Putamen (tissue), 1 donor: ENCODE measurements around the gene PCDH20.
"Not testable (repeated sequence)": the region's sequence is repeated elsewhere in the genome, so short reads cannot be mapped to it uniquely, and the experiment has no call there.

Source experiments
- DNase-seq: peaks from one replicate; pipeline ENCODE4 v3.0.0-alpha.2; 2016; ENCODE audit warnings: low spot score

The PCDH20 gene, protein sequence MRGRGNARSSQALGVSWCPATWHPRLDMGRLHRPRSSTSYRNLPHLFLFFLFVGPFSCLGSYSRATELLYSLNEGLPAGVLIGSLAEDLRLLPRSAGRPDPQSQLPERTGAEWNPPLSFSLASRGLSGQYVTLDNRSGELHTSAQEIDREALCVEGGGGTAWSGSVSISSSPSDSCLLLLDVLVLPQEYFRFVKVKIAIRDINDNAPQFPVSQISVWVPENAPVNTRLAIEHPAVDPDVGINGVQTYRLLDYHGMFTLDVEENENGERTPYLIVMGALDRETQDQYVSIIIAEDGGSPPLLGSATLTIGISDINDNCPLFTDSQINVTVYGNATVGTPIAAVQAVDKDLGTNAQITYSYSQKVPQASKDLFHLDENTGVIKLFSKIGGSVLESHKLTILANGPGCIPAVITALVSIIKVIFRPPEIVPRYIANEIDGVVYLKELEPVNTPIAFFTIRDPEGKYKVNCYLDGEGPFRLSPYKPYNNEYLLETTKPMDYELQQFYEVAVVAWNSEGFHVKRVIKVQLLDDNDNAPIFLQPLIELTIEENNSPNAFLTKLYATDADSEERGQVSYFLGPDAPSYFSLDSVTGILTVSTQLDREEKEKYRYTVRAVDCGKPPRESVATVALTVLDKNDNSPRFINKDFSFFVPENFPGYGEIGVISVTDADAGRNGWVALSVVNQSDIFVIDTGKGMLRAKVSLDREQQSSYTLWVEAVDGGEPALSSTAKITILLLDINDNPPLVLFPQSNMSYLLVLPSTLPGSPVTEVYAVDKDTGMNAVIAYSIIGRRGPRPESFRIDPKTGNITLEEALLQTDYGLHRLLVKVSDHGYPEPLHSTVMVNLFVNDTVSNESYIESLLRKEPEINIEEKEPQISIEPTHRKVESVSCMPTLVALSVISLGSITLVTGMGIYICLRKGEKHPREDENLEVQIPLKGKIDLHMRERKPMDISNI

DNA sequence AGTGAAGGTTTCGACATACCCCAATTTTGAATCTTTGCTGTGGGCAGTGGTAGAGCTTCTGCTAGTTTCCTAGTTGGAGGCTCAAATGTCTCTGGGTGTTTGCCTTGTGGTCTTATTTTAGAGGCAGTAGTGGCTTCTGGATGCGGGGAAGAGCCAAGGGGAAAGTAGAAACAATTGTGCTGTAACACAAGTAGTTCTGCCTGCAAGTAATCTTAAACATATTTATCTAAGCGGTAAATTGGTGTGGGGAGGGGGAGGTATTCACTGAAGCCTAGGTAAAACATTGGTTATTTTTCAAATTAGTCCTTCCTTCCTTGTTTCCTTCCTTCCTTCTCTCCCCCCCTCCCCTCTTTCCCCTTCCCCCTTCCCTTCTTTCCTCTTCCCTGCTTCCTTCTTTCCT, at the start of gene PCDH20:
Gene PCDH20, minus strand, starts transcription at position 101 of the 400 bp plus-strand sequence. CDS start 691 bp downstream, outside the sequence.
- DNase-seq, result no peak

DNA sequence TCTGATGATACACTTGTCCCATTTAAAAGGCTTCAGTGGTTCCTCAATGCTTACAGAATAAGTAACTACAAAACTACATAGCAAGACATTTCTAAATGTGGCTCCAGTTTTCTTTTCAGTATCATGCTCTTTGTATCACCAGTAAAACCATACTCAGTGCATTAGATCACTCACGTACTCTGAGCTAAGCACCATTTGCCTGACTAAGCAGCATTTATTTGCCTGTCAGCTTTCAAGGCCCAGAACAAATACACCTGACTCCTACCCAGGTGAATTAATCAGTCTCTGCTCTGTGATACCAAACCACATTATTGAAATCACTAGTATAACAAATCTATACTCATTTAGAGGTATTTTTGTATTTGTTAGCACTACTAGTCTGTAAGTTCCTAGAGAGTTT, 47.4 kb upstream of the PCDH20 start:
- DNase-seq, result no peak

DNA sequence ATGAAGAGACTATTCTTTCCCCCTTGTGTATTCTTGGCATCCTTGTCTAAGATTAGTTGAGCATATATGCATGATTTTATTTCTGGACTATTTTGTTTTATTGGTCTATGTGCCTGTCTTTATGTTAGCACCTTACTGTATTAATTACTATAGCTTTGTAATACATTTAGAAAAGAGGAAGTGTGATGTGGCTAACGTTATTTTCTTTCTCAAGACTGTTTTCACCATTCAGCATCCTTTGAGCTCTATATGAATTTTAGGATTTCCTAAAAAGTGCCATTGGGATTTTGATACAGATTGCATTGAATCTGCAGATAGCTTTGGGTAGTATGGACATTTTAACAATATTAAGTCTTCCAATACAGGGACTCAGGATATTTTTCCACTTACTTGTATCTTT, 37.5 kb upstream of the PCDH20 start:
- no peak for DNase-seq

DNA sequence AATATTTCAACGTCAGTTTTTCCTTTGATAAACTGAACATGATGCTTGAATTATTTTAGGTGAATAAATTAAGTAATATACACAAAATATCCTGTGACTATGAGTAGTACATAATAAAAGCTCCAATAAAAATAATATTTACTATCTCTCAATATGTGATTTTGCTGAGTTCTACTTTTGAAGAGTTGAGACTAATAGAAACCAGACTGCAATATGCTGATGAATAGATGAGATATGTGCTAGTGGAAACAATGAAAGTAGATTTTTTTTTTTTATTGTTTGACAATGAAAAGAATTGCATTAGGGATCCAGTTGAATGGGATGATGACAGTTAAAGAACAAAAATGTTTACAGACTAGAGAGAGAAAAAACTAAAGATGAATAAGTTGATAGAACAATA, 16.4 kb upstream of the PCDH20 start:
- DNase-seq, result no peak

DNA sequence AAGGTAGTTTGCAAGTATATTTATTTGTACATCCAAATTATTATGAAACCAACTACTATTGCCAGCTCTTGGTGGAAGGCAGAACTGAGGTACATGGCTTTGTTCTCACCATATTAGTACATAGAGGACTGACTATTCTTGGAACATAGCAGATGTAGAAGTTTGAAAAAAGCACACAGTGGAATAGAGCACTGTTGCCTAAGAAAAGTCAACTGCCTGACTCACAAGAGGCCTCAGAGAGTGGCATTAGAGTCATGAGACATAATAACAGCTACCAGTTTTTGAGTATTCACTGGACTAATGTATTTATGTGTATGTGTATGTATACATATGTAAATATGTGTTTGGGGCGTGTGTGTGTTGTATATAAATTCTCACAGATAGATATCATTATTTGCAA, 8.3 kb upstream of the PCDH20 start:
- DNase-seq, result no peak

DNA sequence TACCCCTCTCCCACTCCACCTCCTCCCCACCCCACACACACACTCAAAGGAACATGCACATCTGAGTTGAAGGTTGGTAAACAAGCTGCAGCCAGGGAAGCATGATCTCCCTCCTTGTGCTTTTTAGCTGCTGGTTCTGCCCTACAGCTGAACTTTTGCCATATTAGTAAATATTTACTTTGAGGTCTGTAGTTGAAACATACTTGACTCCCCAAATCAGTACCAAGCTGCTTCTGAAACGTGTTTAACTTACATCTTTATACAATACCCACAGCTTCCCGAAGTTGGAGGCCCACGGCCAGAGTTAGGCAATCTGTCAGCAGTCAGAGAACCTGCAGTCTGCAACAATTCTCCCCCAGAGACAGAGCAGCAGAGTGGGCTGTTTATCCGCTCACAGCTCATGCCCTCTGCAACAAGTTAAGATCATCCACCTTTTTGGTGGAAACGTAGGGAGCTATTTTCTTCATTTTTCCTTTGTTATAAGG, 1.5 kb upstream of the PCDH20 start:
- no peak for DNase-seq

DNA sequence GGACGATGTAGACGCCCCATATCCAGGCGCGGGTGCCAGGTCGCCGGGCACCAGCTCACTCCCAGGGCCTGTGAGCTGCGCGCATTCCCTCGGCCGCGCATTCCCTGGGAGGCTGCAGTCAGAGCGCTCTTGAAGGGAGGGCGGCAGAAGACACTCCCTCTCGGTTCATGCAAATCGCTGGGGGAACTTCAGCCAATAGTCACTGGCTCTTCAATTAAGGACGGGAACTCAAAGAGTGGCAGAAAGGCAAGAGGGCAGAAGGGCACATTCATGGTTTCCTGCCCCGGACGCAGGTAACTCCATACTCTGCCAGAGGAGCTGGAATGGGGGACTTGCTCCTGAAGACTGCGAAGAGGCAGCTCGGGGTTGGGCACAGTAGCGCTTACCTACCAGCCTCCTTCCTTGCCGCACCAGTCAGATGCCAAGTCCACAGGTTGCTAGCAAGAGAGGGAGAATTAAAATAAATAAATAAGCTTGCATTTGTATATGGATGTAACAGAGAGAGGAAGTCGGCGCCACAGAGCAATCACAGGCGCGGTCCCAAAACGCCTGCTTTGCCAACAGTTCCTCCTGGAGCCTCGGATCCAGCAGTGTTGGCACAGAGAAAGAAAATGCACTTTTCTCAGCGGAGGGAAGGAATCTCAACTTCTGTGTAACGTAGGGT, 459 bp downstream of the PCDH20 start:
- DNase-seq, result peak; percentile 59

DNA sequence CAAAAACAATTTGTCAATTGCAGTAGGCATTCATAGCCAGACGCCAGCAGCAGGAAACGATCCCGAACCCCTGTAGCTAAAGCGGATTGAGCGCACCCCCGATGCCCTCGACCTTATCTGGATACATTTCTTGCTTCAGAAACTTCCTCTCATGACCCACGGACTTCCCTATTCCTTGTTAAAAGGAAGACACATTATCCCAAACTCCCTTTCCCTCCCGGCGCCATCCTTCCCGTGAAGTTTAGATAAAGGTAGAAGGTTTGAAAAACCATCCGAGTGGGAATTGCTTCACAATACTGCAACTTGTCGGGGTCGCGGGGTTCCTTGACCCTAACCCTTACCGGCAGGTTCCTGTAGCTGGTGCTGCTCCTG, 977 bp downstream of the PCDH20 start:
- no peak for DNase-seq

DNA sequence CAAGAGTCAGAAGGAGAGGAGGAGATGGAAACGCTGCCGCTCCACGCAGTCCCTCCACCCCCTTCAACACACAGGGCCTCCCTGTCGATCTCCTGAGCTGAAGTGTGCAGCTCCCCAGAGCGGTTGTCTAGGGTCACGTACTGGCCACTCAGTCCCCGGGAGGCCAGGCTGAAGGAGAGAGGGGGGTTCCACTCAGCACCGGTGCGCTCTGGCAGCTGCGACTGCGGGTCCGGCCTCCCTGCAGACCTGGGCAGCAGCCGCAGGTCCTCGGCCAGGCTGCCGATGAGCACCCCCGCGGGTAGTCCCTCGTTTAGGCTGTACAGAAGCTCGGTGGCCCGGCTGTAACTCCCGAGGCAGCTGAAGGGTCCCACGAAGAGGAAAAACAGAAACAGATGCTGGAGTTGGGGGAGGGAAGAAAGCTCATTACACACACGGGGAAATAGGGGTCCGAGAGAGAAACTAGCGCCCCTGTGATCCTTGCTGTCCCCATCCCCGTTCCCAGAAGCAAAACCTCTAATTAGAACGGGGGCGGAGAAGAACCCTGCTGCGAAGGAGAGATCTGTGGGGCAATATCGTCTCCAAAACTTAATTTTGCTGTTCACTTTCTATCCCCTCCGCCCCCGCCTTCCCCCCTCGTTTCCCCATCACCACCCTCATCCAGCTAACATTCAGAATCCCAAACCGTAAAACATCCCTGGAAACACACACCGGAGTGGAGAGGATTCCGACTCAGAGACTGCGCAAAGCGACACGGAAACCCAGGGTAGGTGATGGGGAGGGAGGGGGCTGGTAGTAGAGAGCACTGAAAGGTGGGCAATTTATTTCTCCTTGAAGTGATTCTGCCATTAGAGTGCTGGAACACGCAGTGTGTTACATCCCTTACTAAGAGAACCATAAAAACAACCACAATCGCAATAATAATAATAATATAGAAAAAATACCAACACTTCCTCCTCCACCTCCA, 1.8 kb downstream of the PCDH20 start:
- no peak for DNase-seq

DNA sequence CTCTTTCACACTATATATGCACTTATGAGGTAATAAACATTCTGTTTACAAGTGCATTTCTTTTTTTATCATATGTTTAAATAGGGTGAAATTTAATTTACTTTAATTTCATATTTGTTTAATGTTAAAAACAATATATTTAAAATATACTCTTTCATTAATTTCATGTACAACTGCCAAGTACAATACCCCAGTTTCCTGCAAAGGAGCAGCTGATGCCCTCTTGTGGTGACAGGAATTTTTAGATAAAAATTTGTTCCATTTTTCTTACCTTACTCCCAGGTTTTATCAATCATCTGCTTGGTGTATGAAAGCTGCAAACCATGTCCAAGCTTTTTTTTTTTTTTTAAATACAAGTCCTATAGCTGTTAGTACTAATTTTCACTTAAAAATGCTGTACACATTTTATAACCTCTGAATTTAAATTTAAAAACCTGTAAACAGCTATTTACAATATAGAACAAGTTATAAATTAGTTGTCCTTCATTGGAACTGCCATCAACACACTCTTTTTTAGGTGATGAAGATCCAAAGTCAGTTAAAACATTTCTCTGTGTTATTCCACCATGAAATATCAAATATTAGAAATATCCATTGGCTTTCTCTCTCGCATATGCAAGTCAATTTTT, 4.9 kb downstream of the PCDH20 start:
- no peak for DNase-seq

DNA sequence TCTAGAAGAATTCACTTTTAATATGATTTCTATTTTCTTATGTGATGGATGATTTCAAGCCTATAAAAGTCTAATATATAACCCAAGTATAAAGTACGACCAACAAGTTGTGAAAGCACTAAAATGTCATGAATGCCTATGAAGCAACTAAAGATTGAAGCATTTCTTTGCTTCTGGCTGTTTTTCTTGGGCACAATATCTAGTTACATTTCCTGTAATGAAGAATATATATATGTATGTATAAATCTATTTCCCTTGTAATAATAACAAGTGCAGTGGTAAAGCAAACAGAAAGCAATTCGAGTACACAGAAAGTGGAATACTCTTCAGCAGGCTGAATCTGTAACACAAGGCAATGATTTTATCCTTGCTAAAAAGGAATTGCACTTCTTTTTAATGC, 5.4 kb downstream of the PCDH20 start:
- no peak for DNase-seq

DNA sequence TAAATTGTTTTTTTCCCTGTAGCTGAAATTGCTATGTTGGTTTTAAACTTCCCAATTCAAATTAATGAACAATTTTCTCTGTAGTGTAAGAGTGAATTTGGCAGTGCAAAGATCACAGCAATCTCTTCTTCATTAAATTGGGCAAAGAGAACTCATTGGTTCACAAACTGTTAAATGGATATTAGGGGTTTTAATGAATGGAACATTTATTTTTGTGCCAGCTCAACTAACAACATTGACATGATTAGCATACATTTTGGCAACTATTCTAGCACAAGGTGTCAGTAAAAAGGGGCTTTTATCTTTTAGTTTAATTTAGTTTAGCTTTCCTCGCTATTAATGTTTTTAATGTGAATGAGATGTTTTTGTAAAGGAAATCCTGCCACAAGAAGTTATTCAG, 7.1 kb downstream of the PCDH20 start:
- DNase-seq, result no peak

DNA sequence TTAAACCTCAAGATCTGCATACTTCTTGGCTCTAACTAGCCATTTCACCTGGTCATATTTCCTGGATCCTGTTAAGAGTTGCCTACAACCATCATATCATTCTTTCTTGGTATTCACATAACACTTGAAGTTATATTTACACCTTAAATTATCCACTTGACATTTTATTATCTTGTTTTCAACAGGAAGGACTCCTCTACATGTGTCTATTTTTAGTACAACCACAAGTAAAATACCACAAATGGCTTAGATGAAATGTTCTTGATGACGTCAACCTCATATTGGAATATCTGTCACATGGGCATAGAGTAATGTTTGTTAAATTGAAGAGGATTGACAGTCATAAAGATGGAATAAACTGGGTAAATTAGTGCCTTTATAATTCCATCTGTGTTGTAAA, 9.4 kb downstream of the PCDH20 start:
- DNase-seq, result no peak

DNA sequence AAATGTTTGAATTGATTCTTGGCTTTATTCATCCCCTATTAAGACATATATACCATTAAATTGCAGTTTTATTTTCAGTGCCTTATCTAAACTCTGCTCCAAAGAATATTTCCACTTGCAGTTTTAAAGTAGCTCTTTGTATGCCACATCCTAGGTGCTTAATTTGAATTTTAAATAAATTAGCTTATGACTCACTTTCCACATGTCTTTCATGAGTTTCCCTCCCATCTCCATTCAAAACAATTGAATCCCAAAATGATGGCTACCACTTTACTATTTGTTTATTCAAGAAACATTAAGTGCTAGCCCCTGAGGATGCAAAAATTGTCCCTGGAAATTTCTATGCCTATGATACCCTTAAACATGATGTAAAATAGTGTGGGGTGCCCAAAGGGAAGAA, 19.5 kb downstream of the PCDH20 start:
- no peak for DNase-seq

DNA sequence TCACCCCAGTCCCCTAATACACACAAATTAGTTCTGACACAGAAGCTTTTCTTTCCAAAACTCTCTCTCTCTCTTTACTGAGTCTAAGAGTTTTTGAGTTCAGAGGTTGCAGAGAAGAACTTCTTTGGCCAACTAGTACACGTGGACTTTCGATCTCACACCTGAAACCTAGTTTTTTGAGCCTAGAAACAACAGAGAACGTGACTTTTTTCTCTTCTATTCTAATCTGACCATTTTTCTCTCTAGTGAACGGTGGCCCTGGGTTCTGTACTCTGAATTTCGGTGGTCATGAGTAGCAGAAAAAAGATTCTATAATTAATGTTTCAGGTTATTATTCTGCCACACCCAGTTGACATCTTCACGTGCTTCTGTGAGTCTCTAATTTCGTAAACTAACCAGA, 24.2 kb downstream of the PCDH20 start:
- no peak for DNase-seq

DNA sequence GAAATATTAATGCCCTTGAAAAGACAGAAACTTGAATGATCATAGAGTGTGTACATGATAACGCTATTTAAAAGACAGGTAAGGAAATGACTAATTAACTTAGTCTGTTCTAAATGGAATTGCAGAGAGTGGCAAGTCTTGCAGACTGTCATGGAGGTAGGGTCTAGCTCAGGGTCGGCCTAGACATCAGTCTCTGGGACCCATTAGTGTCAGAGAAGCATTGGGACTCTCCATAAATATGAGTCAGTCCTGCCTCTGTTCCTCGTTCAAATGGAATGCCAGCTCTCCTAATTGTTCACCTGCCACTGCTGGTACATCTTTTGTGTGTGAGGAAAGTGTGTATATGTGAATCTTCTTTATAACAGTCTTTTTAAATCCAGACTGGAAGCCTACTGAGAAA, 28.0 kb downstream of the PCDH20 start:
- DNase-seq, result no peak

DNA sequence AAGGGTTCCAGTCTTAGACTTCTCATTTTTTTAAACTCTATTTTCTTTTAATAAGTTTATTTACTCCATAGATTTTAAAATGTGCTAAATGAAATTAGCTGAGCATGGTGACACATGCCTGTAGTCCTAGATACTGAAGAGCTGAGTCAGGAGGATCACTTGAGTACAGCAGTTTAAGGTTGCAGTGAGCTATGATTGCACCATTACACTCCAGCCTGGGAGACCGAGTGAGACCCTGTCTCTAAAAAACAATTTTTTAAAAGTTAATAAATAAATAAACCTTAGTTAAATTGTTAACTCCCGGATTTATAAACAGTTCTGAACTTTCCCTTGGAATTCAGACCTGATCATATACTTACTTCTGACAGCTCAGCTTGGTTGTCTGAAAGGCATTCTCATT, 32.5 kb downstream of the PCDH20 start:
- DNase-seq, result no peak

DNA sequence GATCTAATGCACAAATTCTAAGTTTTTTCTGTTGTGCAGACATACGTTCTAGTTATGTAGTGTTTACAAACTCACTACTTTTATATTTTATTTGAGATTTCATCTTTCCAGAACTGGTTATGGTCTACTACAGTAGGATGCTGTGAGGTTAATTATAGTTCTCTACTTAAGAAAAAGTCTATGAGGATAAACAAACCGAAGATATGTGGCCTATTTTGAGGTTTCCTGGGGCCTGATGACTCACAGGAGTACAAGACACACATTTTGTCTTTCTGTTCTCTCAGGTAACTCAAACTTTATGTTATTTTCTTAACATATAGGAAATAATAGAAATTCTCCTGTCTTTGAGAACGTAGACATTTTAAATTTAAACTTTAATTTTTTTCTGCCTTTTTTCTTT, 45.1 kb downstream of the PCDH20 start:
- DNase-seq, result no peak

DNA sequence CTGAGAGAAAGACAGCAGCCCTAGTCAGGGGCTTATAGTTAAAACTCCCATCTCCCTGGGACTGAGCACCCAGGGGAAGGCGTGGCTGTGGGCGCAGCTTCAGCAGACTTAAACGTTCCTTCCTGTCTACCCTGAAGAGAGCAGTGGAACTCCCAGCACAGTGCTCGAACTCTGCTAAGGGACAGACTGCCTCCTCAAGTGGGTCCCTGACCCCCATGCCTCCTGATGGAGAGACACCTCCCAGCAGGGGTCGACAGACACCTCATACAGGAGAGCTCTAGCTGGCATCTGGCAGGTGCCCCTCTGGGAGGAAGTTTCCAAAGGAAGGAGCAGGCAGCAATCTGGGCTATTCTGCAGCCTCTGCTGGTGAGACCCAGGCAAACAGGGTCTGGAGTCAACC, 51.0 kb downstream of the PCDH20 start:
- DNase-seq, result not testable (repeated sequence)

DNA sequence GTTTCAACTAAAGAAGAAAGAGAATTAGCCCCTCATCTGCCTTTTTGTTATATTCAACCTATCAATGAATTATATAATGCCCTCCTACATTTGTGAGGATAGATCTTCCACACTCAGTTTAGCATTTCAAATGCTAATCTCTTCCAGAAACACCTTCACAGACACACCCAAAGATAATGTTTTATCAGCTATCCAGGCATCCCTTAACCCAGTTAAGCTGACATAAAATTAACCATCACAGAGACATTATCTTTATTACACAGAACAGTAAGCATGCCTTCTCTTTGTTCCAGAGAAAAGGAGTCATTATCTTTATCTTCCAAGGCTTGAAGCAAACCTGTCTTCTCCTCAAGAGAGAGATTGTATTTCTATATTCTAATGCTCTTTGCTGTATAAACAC, 53.1 kb downstream of the PCDH20 start:
- peak; percentile 2 for DNase-seq
